HG03558 (cell line): ENCODE results near the gene OBSCN.
"Not testable (repeated sequence)": the region's sequence is repeated elsewhere in the genome, so short reads cannot be mapped to it uniquely, and the experiment has no call there.

ENCODE experiments used
- ATAC-seq: cut with Tn5 transposase; IDR thresholded peaks from one replicate; pipeline ENCODE4 v1.9.1; 2021; ENCODE audit warnings: moderate number of reproducible peaks; ENCODE audit not compliant: unreplicated experiment; ENCODE audit errors: extremely low read depth

The OBSCN gene

DNA sequence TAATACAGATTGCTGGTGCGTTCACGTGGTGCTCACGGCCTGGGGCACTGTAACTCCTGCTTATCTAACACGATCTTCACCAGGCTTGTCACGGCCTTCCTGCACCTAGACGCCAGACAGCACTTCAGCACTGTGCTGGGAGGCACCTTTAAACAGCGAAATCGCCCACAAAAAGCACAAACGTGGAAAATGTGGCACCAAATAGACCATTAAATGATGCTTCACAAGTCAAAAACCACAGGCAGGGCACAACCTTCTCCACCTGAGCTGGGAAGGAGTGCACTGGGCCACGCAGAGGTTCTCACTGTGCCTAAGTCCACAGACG, 22.2 kb upstream of the OBSCN start:
- ATAC-seq: no peak

DNA sequence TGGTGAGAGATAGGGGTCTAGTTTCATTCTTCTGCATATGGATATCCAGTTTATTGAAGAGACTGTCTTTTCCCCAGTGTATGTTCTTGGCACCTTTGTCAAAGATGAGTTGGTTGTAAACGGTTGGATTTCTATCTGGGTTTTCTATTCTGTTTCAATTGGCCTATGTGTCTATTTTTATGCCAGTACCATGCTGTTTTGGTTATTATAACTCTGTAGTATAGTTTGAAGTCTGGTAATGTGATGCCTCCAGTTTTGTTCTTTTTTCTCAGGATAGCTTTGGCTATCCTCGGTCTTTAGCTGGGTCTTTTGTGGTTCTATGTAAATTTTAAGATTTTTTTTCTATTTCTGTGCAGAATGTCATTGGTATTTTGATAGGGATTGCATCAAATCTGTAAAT, 19.6 kb upstream of the OBSCN start:
- ATAC-seq: not testable (repeated sequence)

DNA sequence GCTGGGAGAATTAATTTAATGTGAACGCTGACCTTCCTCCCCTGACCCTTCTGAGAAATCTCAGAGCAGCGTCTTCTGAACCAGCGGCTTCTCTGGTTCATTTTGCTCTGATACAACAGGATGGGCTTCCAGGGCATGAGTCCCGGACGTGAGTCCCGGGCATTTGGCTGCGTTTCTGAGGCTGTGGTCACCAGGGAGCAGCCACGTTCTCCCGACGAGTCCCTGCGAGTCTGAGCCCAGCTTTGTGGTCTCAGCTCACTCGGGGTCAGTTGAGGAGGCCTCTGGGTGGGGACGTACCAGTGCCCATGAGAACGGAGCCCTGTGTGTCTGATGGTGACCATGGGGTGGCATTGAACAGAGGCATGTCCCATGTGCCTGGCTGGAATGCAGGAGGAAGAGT, 17.7 kb upstream of the OBSCN start:
- ATAC-seq: no peak

GRCh38 chr1:228190778-228191177, 17.1 kb upstream of the OBSCN start:
- ATAC-seq: no peak

DNA sequence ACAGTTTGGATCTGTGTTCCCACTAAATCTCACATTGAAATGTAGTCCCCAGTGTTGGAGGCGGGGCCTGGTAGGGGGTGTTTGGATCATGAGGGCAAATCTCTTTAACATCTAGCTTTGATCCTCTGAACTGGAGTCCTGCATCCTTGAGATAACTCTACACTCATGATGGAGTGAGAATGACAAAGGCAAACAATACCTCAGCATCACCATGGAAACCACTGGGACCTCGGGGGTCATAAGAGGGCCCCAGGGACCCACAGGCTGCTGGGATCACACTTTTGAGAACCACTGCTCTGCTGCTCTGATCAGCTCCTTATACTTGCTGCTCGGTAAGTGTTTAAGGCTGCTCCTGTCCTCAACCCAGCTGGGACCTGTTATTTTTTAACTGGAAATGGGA, 13.4 kb upstream of the OBSCN start:
- ATAC-seq: no peak

DNA sequence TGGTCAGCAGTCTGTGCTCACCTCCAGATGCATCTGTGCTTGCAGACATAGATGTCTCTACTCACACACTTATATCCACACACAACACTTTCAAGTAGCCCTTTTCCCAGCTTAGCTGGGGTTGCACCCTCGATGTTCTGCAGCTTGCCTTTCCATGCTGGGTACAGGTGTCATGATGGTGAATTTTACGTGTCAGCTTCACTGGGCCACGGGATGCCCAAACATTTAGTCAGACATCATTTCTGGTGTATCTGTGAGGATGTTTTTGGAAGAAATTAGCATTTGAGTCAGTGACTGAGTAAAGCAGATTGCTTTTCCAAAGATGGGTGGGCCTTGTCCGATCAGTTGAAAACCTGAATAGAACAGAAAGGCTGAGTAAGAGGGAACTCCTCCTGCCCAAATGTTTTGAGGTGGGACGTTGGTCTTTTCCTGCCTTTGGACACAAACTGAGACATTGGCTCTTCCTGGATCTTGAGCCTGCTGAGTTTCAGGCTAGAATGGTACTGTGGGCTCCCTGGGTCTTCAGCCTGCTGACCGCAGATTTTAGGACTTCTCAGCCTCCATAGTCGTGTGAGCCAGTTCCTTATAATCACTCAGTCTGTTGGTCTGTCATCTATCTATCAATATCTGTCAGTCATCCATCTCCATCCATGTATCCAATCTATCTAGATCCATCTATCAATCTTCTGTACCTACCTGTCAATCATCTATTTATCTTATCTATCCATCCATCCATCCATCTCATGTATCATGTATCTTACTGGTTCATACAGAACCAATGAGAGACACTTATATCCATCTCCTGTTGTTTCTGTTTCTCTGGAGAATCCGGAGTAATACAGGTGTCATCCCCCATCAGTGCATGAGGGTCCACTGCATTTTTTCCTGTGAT, 12.7 kb upstream of the OBSCN start:
- ATAC-seq: no peak

DNA sequence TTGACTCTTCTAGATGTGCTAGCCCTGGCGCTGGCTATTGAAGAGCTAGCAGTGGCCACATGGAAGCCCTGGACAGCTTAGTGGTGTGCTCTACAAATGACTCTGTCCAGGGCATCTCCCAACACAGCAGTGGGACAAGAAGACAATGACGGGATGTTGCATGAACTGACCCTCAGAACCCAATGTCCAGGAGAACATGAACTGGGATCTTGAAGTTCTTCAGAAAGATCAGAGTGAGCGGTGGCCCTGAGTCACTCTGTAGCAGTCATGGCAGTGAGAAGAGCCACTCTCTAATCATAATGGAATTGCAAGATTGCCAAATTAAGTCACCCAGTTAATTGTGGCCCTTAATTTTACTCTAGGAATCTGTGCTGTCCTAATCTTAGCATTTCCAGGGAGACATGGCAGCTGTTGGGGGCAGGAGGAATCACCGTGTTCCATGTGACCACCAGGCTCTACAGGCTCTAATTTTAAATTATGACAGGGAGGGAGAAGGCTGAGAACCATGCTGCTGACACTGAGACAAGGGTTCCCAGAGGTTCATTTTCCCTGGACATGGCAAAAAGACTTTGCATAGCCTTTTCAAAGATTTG, 10.2 kb upstream of the OBSCN start:
- no peak for ATAC-seq

- ATAC-seq: no peak
Measured at GRCh38 chr1:228198977-228199590, 8.8 kb upstream of the OBSCN start.

GRCh38 chr1:228204958-228205357, 2.9 kb upstream of the OBSCN start:
- ATAC-seq: no peak

DNA sequence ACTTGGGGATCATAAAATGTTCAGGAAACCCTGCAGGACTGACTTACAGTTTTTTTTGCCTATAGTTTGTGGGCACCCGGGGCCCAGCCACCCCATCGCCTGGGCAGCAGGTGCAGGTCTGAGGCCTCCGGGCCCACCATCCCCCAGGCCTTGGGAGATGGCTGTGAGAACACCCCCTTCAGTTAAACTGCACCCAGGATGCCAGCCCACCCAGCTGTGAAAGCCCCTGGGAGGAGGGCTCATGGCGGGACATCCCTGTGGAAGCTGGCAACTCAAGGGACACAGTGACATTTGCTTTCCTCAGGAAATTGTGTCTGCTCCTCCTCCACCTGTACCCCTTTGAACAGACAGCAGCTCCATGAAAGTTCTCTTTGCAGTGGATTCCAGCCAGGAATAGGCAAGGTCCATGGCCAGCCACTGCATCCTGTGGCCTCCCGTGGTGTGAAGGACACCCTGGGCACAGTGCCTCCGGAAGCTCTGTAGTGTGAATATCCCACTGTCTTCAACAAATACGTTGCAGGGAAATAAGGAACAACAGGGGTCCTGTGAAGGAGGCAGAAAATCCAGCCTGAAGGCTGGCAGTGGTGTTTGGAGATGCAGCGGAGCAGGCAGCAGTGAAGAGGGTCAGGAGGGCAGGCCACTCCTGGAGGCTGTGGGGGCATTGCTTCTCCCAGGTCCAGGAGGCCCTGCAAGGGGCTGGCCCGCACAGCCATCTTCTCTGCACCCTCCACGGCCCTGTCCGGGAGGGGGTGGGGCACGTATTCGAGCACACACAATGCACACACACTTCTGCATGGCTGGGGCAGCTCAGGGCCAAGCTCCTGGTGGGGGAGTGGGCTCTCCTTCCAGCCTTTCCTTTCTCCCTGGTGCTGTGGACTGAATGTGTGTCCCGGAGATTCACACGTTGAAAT, 2.1 kb upstream of the OBSCN start:
- ATAC-seq: no peak

- ATAC-seq: no peak
Measured at GRCh38 chr1:228206582-228207351, 1.1 kb upstream of the OBSCN start.

- no peak for ATAC-seq
Measured at GRCh38 chr1:228207381-228207810, 448 bp upstream of the OBSCN start.

- no peak for ATAC-seq
Measured at GRCh38 chr1:228208831-228209551, 1.1 kb downstream of the OBSCN start.

GRCh38 chr1:228209657-228210056, 1.8 kb downstream of the OBSCN start:
- ATAC-seq: no peak

- no peak for ATAC-seq
Measured at GRCh38 chr1:228210076-228210651, 2.3 kb downstream of the OBSCN start.

GRCh38 chr1:228210712-228211530, 3.1 kb downstream of the OBSCN start:
- ATAC-seq: no peak

GRCh38 chr1:228211531-228212414, 3.9 kb downstream of the OBSCN start:
- ATAC-seq: no peak
